ENCODE data around the gene TTC21A.
A peak's percentile ranks its signal among the peaks of the same experiment; 100 is the strongest.

The TTC21A gene

GRCh38 chr3:39112535-39112934, 5.1 kb downstream of the TTC21A start:
- no peak for DNase-seq (ENCODE audit: low read depth, low spot score)
- no peak overlapping the region for H3K4me3 ChIP-seq (ENCODE audit: low read length)

DNA sequence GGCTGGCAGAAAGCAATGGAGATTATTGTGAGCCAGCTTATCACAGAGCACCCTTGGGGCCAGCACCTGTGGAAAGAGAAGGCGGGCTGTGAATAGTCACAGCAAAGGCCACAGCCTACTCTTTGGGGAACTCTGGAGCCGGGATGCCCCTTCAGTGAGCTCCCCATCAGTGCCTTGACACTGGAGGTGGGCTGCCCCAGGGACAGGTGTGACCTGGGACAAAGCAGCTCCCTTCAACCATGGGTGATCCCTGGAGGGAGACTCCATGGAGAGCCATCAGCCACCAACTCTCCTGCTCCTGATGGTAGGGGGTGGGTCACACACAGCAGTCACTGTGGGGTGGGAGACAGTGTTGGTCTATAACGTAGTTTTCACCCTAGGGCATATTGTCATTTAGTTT, 5.8 kb downstream of the TTC21A start:
- H3K4me3 ChIP-seq (ENCODE audit: low read length) = no peak overlapping the region
- no peak for DNase-seq (ENCODE audit: low read depth, low spot score)

DNA sequence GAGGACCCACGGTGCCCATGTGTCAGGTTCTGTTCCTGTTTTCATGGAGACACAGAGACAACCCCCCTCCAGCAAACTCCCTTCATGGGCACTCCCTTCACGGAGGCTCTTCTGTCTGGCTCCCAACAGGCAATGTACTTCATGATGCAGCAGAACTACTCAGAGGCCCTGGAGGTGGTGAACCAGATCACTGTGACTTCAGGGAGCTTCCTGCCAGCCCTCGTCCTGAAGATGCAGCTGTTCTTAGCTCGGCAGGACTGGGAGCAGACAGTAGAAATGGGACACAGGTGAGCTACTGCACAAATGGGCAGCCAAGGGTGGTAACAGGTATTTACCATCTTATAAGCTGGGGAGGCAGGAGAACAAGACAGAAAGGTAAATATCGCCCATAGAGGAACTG, 7.0 kb downstream of the TTC21A start:
- no peak for DNase-seq (ENCODE audit: low read depth, low spot score)

GRCh38 chr3:39115870-39116269, 8.4 kb downstream of the TTC21A start:
- no peak overlapping the region for H3K4me3 ChIP-seq (ENCODE audit: low read length)
- DNase-seq (ENCODE audit: low read depth, low spot score) = no peak

More for the DNA sequence above, 7.0 kb downstream of the TTC21A start:
- H3K4me3 ChIP-seq (ENCODE audit: low read length) = no peak overlapping the region

- no peak overlapping the region for H3K4me3 ChIP-seq (ENCODE audit: low read length)
- DNase-seq (ENCODE audit: low read depth, low spot score) = no peak
Observed at GRCh38 chr3:39118079-39118478, 10.6 kb downstream of the TTC21A start.

GRCh38 chr3:39118931-39119660, 11.6 kb downstream of the TTC21A start:
- DNase-seq (ENCODE audit: low read depth, low spot score) = no peak
- no peak overlapping the region for H3K4me3 ChIP-seq (ENCODE audit: low read length)

- H3K4me3 ChIP-seq (ENCODE audit: low read length) = no peak overlapping the region
- no peak for DNase-seq (ENCODE audit: low read depth, low spot score)
Observed at GRCh38 chr3:39121621-39122020, 14.1 kb downstream of the TTC21A start.

- no peak for DNase-seq (ENCODE audit: low read depth, low spot score)
- H3K4me3 ChIP-seq (ENCODE audit: low read length) = no peak overlapping the region
Observed at GRCh38 chr3:39122813-39123212, 15.3 kb downstream of the TTC21A start.

GRCh38 chr3:39124876-39125840, 17.7 kb downstream of the TTC21A start:
- DNase-seq (ENCODE audit: low read depth, low spot score) = no peak
- no peak overlapping the region for H3K4me3 ChIP-seq (ENCODE audit: low read length)

GRCh38 chr3:39125841-39126500, 18.5 kb downstream of the TTC21A start:
- DNase-seq (ENCODE audit: low read depth, low spot score) = no peak
- H3K4me3 ChIP-seq (ENCODE audit: low read length) = no peak overlapping the region

- H3K4me3 ChIP-seq (ENCODE audit: low read length) = no peak overlapping the region
- DNase-seq (ENCODE audit: low read depth, low spot score) = peak; percentile 45
Observed at GRCh38 chr3:39126532-39127071, 19.1 kb downstream of the TTC21A start.

DNA sequence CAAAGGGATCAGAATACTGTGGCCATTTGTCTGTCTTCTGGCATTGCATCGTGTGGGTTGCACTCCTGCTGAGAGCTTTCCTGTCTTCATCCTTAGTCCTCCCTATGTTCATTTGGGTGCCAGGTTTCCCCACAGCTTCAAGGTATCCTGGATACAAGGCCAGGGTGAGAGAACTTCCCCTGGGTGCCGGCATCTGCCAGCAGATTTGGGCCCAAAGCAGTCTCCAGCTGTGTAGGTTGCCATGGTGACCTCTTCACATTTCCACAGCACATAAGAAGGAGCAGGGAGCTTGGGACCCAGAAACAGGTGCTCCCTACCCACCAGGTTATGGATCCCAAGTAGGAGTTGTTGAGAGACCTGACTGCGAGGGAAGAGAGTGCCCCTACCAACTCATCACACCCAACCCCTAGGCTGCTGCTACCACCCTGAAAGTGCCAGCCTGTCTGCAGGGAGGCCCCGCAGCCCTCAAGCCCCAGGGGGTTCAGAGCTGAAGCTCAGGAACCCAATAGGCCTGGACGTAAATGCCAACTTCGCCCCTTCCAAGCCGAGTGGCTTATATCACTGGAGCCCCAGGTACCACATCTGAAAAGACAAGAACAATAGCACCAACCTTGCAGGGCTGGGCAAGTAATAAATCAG, 19.9 kb downstream of the TTC21A start:
- H3K4me3 ChIP-seq (ENCODE audit: low read length) = no peak overlapping the region
- DNase-seq (ENCODE audit: low read depth, low spot score) = no peak

DNA sequence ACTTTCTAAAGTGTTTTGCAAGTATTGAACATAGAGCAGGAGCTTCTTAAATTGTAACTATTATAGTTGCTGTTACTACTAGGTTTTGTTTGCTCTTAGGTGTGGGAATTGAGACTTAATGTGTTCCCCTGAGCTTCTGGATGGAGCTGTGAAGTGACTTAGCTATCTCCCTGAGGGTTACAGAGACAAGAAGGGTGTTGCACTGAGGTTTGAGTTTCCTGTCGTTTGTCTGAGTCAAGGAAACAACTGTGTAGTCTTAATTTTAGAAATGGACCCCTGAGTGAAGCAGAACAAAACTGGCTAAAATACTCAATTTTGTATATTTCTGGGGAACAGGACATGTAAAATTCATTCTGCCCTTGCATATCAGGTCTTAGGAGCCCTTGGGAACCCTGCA, 20.4 kb downstream of the TTC21A start:
- peak; percentile 52 for DNase-seq (ENCODE audit: low read depth, low spot score)
- no peak overlapping the region for H3K4me3 ChIP-seq (ENCODE audit: low read length)

- H3K4me3 ChIP-seq (ENCODE audit: low read length) = no peak overlapping the region
- DNase-seq (ENCODE audit: low read depth, low spot score) = no peak
Observed at GRCh38 chr3:39128951-39129350, 21.5 kb downstream of the TTC21A start.

DNA sequence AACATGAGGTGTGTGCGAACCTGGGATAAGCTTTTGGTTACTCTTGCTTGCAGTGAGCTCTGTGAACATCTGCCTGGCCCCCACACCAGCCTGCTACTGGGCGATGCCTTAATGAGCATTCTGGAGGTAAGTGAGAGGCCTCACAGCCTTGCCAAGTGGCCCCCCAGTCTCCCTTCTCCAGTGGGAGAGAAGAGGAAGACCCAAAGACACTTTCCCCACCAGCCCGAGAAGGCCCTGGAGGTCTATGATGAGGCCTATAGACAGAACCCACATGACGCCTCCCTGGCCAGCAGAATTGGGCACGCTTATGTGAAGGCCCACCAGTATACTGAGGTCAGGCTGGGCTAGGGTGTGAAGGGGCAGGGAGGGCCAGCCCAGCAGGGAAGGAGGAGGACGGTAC, 22.5 kb downstream of the TTC21A start:
- no peak overlapping the region for H3K4me3 ChIP-seq (ENCODE audit: low read length)
- no peak for DNase-seq (ENCODE audit: low read depth, low spot score)

GRCh38 chr3:39130693-39131265, 23.3 kb downstream of the TTC21A start:
- no peak overlapping the region for H3K4me3 ChIP-seq (ENCODE audit: low read length)
- DNase-seq (ENCODE audit: low read depth, low spot score) = no peak

DNA sequence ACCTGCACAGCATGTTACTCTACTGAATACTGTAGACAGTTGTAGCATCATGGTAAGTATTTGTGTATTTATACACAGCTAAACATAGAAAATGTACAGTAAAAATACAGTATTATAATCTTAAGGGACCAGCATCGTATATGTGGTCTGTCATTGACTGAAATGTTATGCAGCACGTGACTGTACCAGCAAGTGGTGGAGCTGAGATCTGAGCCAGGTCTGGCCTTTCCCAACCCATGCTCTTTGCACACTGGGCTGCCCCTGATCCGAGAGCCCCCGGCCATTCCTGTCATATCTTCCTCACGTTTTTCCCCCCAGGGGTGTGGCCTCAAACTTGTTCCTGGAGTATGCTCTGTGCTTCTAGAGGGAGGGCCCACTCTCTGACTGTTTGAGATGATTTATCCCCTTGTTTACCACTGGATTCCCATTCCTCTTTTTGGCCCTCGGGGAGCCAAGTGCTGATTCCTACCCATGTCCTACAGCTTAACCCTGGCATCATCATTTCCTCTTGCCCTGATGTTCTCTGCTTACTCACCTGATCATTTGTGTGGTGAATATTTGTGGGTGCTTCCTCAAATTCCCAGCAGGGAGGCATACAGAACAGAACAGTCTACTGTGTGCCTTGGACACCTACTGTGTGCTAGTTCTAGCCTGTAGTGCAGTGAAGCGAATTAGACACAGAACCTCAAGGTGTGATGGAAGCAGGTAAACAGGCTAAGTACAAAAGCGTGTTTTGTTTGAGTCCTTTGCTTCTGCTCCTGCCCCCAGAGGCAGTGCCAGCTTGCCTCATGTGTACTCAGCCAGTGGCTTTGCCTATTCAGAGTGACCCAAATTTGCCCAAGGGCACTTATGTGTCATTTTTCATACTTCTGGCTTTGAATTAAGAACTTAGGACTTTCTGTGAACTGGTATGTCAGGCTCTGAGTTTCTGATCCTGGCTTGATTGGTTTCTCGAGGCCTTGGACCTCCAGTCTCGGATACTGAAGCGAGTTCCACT, 24.9 kb downstream of the TTC21A start:
- H3K4me3 ChIP-seq (ENCODE audit: low read length) = no peak overlapping the region

GRCh38 chr3:39133093-39133490, 25.6 kb downstream of the TTC21A start:
- DNase-seq (ENCODE audit: low read depth, low spot score) = no peak
- no peak overlapping the region for H3K4me3 ChIP-seq (ENCODE audit: low read length)

More for the DNA sequence above, 24.9 kb downstream of the TTC21A start:
- DNase-seq (ENCODE audit: low read depth, low spot score) = no peak

Data from Jurkat, Clone E6-1 (cell line).